Measurements from ENCODE around the gene REL.

Gene REL

GRCh38 chr2:60957224-60957623 lies 75.8 kb downstream of the REL start:
- no peak for TF ChIP-seq ZNF274 (IDR thresholded peaks at IDR 0.05; ENCODE audit: low read depth, low read length)
- no peak for DNase-seq (ENCODE audit: low read depth, low spot score)
- Histone ChIP-seq H3K4me3 (ENCODE audit: insufficient read length, low read depth) (no peak overlapping the region), H3K9ac (ENCODE audit: insufficient read length, low read depth) (no peak overlapping the region), H3K9me3 (ENCODE audit: insufficient read depth, low read length) (no peaks in the 10 kb centered on the region), H3K36me3 (ENCODE audit: insufficient read depth, insufficient read length, low read length) (peaks cover 8% of the 10 kb centered on the region), H3K27me3 (ENCODE audit: insufficient read depth, insufficient read length) (no peaks in the 10 kb centered on the region), H3K4me1 (ENCODE audit: insufficient read depth, insufficient read length) (no peaks in the 10 kb centered on the region)

GRCh38 chr2:60957643-60958042 lies 76.3 kb downstream of the REL start:
- Histone ChIP-seq H3K4me1 (ENCODE audit: insufficient read depth, insufficient read length) (no peaks in the 10 kb centered on the region), H3K36me3 (ENCODE audit: insufficient read depth, insufficient read length, low read length) (peaks cover 6% of the 10 kb centered on the region), H3K4me3 (ENCODE audit: insufficient read length, low read depth) (no peak overlapping the region), H3K9me3 (ENCODE audit: insufficient read depth, low read length) (no peaks in the 10 kb centered on the region), H3K9ac (ENCODE audit: insufficient read length, low read depth) (no peak overlapping the region), H3K27me3 (ENCODE audit: insufficient read depth, insufficient read length) (no peaks in the 10 kb centered on the region)
- no peak for DNase-seq (ENCODE audit: low read depth, low spot score)
- no peak for TF ChIP-seq SUZ12 (IDR thresholded peaks at IDR 0.05; ENCODE audit: extremely low read depth, insufficient read depth, insufficient read length)
- TF ChIP-seq YY1 (IDR thresholded peaks at IDR 0.05; ENCODE audit: insufficient read depth, insufficient read length) = no peak
- no peak for TF ChIP-seq ZNF274 (IDR thresholded peaks at IDR 0.05; ENCODE audit: low read depth, low read length)

DNA sequence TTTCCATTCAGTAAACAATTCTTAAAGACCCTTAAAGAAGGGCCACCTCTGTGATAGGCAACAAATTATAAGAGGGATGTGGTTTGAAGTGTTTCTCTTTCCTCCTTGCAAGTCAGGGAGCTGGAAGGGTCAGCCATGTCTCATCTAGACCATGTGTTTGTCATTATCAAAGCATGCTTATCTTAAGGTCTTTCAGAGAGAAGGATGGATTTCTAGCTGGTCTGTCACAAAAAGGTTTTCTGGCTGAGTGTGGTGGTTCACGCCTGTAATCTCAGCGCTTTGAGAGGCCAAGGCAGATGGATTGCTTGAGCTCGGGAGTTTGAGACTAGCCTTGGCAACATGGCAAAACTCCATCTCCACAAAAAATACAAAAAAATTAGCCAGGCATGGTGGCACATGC lies 77.0 kb downstream of the REL start:
- Histone ChIP-seq H3K9ac (ENCODE audit: insufficient read length, low read depth) (no peak overlapping the region), H3K4me1 (ENCODE audit: insufficient read depth, insufficient read length) (no peaks in the 10 kb centered on the region), H3K9me3 (ENCODE audit: insufficient read depth, low read length) (no peaks in the 10 kb centered on the region), H3K27me3 (ENCODE audit: insufficient read depth, insufficient read length) (no peaks in the 10 kb centered on the region), H3K36me3 (ENCODE audit: insufficient read depth, insufficient read length, low read length) (peaks cover 4% of the 10 kb centered on the region), H3K4me3 (ENCODE audit: insufficient read length, low read depth) (no peak overlapping the region)
- DNase-seq (ENCODE audit: low read depth, low spot score) = no peak
- TF ChIP-seq YY1 (IDR thresholded peaks at IDR 0.05; ENCODE audit: insufficient read depth, insufficient read length) (no peak), ZNF274 (IDR thresholded peaks at IDR 0.05; ENCODE audit: low read depth, low read length) (no peak), SUZ12 (IDR thresholded peaks at IDR 0.05; ENCODE audit: extremely low read depth, insufficient read depth, insufficient read length) (no peak)

DNA sequence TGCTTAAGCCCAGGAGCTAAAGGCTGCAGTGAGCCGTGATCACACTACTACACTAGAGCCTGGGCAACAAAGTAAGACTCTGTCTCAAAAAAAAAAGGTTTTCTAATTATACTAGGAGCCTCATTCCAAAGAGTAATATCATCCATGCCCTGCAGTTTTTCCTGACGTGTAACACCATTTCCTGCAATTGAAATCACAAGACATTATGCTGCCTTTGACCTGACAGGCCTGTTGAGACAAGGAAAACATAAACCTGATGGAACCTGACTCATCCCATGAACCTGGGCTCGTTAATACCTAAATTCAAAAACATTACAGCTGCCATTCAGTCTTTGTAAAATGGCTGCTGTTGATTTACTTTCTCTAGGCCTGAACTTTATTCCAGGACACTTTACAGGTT lies 77.4 kb downstream of the REL start:
- Histone ChIP-seq H3K36me3 (ENCODE audit: insufficient read depth, insufficient read length, low read length) (peaks cover 3% of the 10 kb centered on the region), H3K9ac (ENCODE audit: insufficient read length, low read depth) (no peak overlapping the region), H3K4me3 (ENCODE audit: insufficient read length, low read depth) (no peak overlapping the region), H3K9me3 (ENCODE audit: insufficient read depth, low read length) (no peaks in the 10 kb centered on the region), H3K4me1 (ENCODE audit: insufficient read depth, insufficient read length) (no peaks in the 10 kb centered on the region), H3K27me3 (ENCODE audit: insufficient read depth, insufficient read length) (no peaks in the 10 kb centered on the region)
- TF ChIP-seq SUZ12 (IDR thresholded peaks at IDR 0.05; ENCODE audit: extremely low read depth, insufficient read depth, insufficient read length) = no peak
- no peak for TF ChIP-seq ZNF274 (IDR thresholded peaks at IDR 0.05; ENCODE audit: low read depth, low read length)
- TF ChIP-seq YY1 (IDR thresholded peaks at IDR 0.05; ENCODE audit: insufficient read depth, insufficient read length) = no peak
- no peak for DNase-seq (ENCODE audit: low read depth, low spot score)

DNA sequence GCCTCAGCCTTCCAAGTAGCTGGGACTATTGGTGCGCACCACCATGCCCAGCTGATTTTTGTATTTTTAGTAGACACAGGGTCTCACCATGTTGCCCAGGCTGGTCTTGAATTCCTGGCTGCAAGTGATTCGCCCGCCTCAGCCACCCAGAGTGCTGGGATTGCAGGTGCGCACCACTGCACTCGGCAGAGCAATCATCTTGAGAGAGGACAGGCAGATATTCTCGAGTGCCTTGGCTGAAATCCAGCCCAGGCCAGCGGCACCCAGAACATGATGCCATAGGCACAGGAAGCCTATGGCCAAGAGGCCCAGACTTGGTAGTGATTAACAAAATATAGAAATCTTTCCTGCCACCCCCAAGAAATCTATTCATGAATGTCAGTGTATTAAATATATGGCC lies 78.1 kb downstream of the REL start:
- TF ChIP-seq ZNF274 (IDR thresholded peaks at IDR 0.05; ENCODE audit: low read depth, low read length) = no peak

DNA sequence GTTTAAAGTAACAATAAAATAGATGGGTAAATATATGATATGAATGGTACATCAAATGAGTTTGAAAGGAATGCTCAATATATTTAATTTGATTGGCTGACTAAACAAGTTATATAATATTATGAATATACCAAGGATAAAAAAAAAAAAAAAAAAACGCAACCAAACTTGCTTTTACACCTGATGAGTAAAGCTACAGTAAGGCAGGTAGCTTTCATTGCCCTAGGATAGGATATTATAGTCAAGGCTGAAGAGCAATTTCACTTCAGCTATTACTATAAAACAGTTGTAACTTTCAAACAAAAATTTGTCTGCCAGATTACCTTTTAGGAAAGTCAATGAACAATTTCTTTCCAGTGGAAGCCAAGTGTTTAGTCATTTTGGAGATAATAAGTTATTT lies 79.3 kb downstream of the REL start:
- H3K27me3 ChIP-seq (ENCODE audit: insufficient read depth, insufficient read length) = no peaks in the 10 kb centered on the region
- TF ChIP-seq YY1 (IDR thresholded peaks at IDR 0.05; ENCODE audit: insufficient read depth, insufficient read length) (no peak), SUZ12 (IDR thresholded peaks at IDR 0.05; ENCODE audit: extremely low read depth, insufficient read depth, insufficient read length) (no peak), ZNF274 (IDR thresholded peaks at IDR 0.05; ENCODE audit: low read depth, low read length) (no peak)
- no peak overlapping the region for H3K4me3 ChIP-seq (ENCODE audit: insufficient read length, low read depth)
- H3K9me3 ChIP-seq (ENCODE audit: insufficient read depth, low read length) = no peaks in the 10 kb centered on the region
- H3K4me1 ChIP-seq (ENCODE audit: insufficient read depth, insufficient read length) = no peaks in the 10 kb centered on the region
- DNase-seq (ENCODE audit: low read depth, low spot score) = no peak
- no peak overlapping the region for H3K9ac ChIP-seq (ENCODE audit: insufficient read length, low read depth)
- no peaks in the 10 kb centered on the region for H3K36me3 ChIP-seq (ENCODE audit: insufficient read depth, insufficient read length, low read length)

More for the DNA sequence above, 78.1 kb downstream of the REL start:
- no peaks in the 10 kb centered on the region for H3K4me1 ChIP-seq (ENCODE audit: insufficient read depth, insufficient read length)
- no peak overlapping the region for H3K9ac ChIP-seq (ENCODE audit: insufficient read length, low read depth)
- no peaks in the 10 kb centered on the region for H3K9me3 ChIP-seq (ENCODE audit: insufficient read depth, low read length)
- DNase-seq (ENCODE audit: low read depth, low spot score) = no peak
- H3K27me3 ChIP-seq (ENCODE audit: insufficient read depth, insufficient read length) = no peaks in the 10 kb centered on the region
- no peak overlapping the region for H3K4me3 ChIP-seq (ENCODE audit: insufficient read length, low read depth)
- H3K36me3 ChIP-seq (ENCODE audit: insufficient read depth, insufficient read length, low read length) = no peaks in the 10 kb centered on the region

GRCh38 chr2:60961457-60961856 lies 80.1 kb downstream of the REL start:
- TF ChIP-seq YY1 (IDR thresholded peaks at IDR 0.05; ENCODE audit: insufficient read depth, insufficient read length) = no peak
- TF ChIP-seq ZNF274 (IDR thresholded peaks at IDR 0.05; ENCODE audit: low read depth, low read length) = no peak
- no peak for TF ChIP-seq SUZ12 (IDR thresholded peaks at IDR 0.05; ENCODE audit: extremely low read depth, insufficient read depth, insufficient read length)
- DNase-seq (ENCODE audit: low read depth, low spot score) = no peak
- H3K4me3 ChIP-seq (ENCODE audit: insufficient read length, low read depth) = no peak overlapping the region
- no peaks in the 10 kb centered on the region for H3K27me3 ChIP-seq (ENCODE audit: insufficient read depth, insufficient read length)
- no peaks in the 10 kb centered on the region for H3K9me3 ChIP-seq (ENCODE audit: insufficient read depth, low read length)
- H3K36me3 ChIP-seq (ENCODE audit: insufficient read depth, insufficient read length, low read length) = no peaks in the 10 kb centered on the region
- H3K4me1 ChIP-seq (ENCODE audit: insufficient read depth, insufficient read length) = no peaks in the 10 kb centered on the region
- H3K9ac ChIP-seq (ENCODE audit: insufficient read length, low read depth) = no peak overlapping the region

DNA sequence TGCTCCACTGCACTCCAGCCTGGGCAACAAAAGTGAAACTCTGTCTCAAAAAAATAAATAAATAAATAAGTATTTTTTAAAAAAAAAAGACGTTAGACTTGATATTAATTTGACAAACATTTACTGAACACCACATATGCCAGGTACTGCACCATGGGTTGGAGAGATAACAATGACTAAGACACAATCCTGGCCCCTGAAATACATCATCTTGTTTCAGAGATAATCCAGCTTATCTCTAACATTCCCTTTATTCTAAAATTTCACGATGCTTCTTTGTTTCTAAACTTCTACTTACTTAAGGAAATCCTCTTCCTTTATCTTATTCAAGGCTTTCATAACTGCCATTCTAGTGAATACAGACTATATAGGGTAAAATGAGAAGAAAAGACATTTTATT lies 81.2 kb downstream of the REL start:
- DNase-seq (ENCODE audit: low read depth, low spot score) = no peak
- Histone ChIP-seq H3K4me3 (ENCODE audit: insufficient read length, low read depth) (no peak overlapping the region), H3K9me3 (ENCODE audit: insufficient read depth, low read length) (no peaks in the 10 kb centered on the region), H3K9ac (ENCODE audit: insufficient read length, low read depth) (no peak overlapping the region), H3K4me1 (ENCODE audit: insufficient read depth, insufficient read length) (no peaks in the 10 kb centered on the region), H3K27me3 (ENCODE audit: insufficient read depth, insufficient read length) (no peaks in the 10 kb centered on the region), H3K36me3 (ENCODE audit: insufficient read depth, insufficient read length, low read length) (no peaks in the 10 kb centered on the region)
- no peak for TF ChIP-seq YY1 (IDR thresholded peaks at IDR 0.05; ENCODE audit: insufficient read depth, insufficient read length)
- no peak for TF ChIP-seq SUZ12 (IDR thresholded peaks at IDR 0.05; ENCODE audit: extremely low read depth, insufficient read depth, insufficient read length)
- TF ChIP-seq ZNF274 (IDR thresholded peaks at IDR 0.05; ENCODE audit: low read depth, low read length) = no peak

All from NT2/D1 (cell line).